ENCODE measurements around the gene EPHA8.

DNA sequence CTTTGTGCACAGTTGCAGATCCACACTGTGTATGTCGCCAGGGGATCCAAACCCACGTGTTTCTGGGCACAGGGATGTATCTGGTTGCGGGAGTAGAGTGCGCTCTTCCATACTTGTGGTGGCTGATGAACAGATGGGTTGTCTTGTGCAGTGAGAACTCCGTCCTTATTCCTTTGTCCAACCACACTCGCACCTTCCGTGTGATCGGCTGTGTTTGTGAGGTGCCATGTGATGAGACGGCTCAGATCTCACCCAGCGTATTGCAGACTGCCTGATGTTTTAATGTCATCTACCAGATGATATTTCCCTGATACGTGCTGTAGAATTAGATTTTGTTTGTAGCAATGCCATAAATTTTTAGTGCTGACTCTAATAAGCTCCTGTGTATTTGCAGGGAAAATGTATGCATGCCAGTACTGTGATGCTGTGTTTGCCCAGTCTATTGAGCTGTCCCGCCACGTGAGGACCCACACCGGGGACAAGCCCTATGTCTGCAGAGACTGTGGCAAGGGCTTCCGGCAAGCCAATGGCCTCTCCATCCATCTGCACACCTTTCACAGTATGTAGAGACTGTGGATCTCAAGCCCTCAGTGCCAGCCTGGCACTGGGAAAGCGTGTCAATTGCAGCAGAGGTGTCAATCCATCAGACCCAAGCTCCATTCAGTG lies 46.2 kb upstream of the EPHA8 start:
- TF ChIP-seq GATA3 (IDR thresholded peaks at IDR 0.05; ENCODE audit: low read depth, low read length) (no peak), GATA2 (IDR thresholded peaks at IDR 0.05; ENCODE audit: low read depth, low read length) (no peak)
